GM12874 (cell line): ENCODE data around the gene CCBE1.

Experiments
- TF ChIP-seq, protein P1 (sequence below): IDR thresholded peaks from 2 replicates; pipeline ENCODE4 v1.5.1; 2011; ENCODE audit warnings: low read depth, mild to moderate bottlenecking, control low read depth, low read length, moderate library complexity; ENCODE audit not compliant: insufficient read depth

CCBE1 gene

DNA sequence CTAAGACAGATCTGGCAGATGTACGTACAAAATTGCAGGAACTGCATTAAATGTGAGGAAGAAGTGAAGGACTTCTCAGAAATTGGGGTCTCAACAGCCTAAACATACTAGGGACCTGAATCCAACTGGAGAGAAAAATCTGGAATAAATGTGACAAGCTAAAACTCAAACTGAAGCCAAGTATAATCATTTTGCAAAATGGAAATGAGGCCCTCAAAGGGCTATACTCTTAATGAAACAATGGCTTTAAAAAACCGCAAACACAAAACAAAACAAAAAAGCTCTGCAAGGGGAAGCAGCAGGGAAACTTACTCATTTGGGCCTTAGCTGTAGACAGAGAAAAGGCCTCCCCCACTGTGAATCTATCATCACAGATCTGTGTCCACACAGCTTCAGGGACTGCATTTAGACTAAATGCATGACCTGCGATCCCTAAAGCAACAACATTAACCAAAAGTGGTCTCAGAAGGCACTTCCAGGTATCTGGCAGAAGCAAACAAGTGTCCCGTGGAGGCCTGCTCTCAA is 63.2 kb downstream of the CCBE1 start:
- TF ChIP-seq, protein P1, sequence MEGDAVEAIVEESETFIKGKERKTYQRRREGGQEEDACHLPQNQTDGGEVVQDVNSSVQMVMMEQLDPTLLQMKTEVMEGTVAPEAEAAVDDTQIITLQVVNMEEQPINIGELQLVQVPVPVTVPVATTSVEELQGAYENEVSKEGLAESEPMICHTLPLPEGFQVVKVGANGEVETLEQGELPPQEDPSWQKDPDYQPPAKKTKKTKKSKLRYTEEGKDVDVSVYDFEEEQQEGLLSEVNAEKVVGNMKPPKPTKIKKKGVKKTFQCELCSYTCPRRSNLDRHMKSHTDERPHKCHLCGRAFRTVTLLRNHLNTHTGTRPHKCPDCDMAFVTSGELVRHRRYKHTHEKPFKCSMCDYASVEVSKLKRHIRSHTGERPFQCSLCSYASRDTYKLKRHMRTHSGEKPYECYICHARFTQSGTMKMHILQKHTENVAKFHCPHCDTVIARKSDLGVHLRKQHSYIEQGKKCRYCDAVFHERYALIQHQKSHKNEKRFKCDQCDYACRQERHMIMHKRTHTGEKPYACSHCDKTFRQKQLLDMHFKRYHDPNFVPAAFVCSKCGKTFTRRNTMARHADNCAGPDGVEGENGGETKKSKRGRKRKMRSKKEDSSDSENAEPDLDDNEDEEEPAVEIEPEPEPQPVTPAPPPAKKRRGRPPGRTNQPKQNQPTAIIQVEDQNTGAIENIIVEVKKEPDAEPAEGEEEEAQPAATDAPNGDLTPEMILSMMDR, result no peak

DNA sequence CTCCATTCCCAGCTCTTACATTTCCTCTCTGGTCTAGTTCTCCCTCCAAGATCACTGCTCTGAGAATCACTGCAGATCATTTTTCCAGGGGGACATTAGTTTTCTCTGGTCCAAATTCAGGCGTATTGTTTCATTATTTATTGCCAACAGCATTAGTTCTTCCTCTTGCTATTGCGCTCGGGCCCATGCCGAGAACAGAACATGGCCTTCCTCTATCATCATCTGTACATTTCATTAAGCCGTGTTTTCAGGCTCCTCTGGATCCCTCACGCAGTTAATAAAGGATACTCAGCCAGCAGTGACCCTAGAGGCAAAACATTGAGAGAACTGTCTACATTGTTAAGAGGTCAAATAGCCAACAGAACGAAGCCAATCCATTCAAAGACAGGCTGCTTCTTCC is 63.9 kb downstream of the CCBE1 start:
- TF ChIP-seq, protein P1, result no peak

GRCh38 chr18:59631583-59632181 is 65.5 kb downstream of the CCBE1 start:
- TF ChIP-seq, protein P1, result peak; percentile 62

DNA sequence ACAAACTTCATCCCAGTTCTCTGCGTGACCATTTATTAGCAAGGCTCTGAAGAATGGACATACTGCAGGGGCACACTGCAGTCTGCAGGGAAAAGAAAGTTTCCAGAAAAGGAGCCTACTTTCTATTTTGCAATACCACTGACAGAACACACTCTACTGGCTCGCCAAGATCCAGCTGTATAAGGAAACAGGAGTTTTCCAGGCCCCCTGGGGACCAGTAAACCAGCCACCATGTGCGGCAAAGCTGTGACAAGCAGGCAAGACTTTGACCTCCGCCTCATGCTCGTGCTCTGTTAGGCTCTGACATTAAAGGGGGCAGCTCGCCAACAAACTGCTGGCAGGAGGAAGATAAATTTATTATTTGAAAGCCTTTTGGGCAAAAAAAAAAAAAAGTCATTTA is 67.3 kb downstream of the CCBE1 start:
- TF ChIP-seq, protein P1, result no peak

DNA sequence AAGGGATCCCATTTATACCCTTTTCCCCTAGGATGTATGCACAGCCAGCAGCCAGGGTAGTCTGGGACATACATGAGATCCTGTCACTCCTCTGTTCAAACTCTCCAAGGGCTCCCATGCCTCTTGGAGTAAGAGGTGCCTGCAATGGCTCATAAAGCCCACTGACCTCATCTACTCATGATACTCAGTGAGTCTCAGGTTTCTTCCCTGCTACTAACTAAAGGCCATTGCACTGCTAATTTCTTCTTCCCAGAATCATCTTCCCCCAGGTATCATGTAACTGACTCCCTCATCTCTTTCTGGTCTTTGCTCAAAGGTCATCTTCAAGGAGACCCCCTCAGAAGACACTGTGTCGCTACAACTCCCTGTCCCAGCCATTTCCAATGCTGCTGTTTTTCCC is 68.2 kb downstream of the CCBE1 start:
- TF ChIP-seq, protein P1, result no peak

DNA sequence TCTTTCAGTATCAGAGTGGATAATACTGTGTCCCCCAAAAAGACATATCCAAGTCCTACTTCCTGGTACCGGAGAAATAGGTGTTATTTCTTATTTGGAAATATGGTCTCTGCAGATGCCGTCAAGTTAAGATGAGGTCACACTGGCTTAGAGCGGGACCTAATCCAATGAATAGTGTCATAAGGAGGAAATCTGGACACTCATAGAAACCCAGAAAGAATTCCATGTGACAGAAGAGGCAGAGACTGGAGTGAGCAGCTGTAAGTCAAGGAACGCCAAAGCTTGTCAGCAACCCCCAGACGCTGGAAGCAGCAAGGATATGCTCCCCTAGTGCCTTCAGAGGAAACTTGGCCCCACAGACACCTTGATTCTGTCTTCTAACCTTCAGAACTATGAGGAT is 69.8 kb downstream of the CCBE1 start:
- TF ChIP-seq, protein P1, result no peak

DNA sequence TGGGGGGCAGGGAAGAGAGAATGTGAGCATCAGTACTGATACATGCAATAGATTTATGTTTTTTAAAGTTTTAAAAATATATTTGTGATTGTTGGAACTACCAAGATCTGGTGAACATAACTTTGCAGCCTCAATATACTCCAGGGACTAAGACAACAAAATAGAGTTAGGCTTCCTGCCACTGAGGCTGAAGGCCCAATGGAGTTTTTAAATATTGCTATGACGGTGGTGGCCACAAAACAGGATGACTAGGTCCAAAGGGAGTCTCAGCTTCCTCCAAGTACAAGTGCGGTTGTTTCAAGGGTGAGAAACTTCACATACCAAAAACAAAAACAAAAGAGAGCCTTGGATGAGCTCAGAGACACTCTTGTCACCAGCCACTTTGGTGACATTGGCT is 72.9 kb downstream of the CCBE1 start:
- TF ChIP-seq, protein P1, result no peak
